Neuron (in vitro differentiated cells): ENCODE data around the gene GRID2.

Experiments
- H2AFZ ChIP-seq: one replicate; pipeline ENCODE4 v1.6.1; 2013; ENCODE audit warnings: low read depth, mild to moderate bottlenecking, inconsistent platforms, low read length, moderate library complexity
- H3K27me3 ChIP-seq: one replicate; pipeline ENCODE4 v1.6.1; 2013; ENCODE audit warnings: low read length; ENCODE audit not compliant: insufficient read depth
- H3K36me3 ChIP-seq: one replicate; pipeline ENCODE4 v1.6.1; 2013; ENCODE audit warnings: low read length; ENCODE audit not compliant: insufficient read depth
- H3K4me1 ChIP-seq: one replicate; pipeline ENCODE4 v1.6.1; 2013; ENCODE audit warnings: low read length; ENCODE audit not compliant: insufficient read depth
- H3K4me3 ChIP-seq: 2 replicates; pipeline ENCODE4 v1.5.1; 2013; ENCODE audit warnings: mild to moderate bottlenecking, low read length, moderate library complexity
- H3K9me3 ChIP-seq: one replicate; pipeline ENCODE4 v1.6.1; 2013; ENCODE audit warnings: low read length

Gene GRID2

DNA sequence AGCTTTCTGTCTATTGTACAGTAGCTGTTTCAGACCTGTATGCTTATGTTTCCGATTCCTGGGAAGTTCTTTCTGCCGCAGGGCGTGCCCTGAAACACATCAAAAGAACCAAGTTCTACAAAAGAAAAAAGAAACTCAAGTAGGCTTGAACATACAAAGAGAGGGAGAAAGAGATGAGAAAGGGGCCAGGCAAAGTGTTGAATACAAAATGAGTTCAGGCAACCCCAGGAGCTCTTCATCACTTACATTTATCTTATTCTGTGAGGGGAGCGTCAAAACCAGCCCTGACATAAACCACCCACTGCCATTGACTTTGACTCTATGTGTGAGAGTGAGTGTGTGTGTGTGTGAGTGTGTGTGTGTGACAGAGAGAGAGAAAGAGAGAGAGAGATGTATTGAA lies 1498.3 kb downstream of the GRID2 start:
- H3K4me1 ChIP-seq: peaks cover 3% of the 10 kb centered on the region
- no peaks in the 10 kb centered on the region for H3K36me3 ChIP-seq
- H2AFZ ChIP-seq: no peak overlapping the region
- no peaks in the 10 kb centered on the region for H3K9me3 ChIP-seq
- H3K27me3 ChIP-seq: peaks cover 12% of the 10 kb centered on the region
- H3K4me3 ChIP-seq: no peak overlapping the region

DNA sequence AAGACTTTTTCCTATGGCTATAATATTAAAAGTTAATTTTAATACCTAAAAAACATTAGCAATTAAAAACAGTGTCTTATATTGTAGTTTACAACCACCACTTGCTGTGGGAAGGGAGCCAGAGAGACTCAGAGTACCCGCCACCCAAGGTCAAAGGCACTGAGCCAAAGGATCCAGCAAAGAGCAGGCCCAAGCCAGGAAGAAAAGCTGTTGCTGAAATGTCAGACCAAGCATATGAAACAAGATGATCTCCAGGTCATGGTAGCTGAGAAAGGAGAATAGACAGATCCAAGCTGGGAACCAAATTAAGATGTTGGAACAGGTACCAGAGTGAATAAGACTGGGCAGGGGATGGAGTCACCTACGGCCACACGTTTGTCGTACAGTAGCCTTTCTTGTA lies 1506.0 kb downstream of the GRID2 start:
- Histone ChIP-seq H2AFZ (no peak overlapping the region), H3K27me3 (peaks cover 13% of the 10 kb centered on the region), H3K4me3 (no peak overlapping the region), H3K4me1 (no peaks in the 10 kb centered on the region), H3K36me3 (no peaks in the 10 kb centered on the region), H3K9me3 (no peaks in the 10 kb centered on the region)

DNA sequence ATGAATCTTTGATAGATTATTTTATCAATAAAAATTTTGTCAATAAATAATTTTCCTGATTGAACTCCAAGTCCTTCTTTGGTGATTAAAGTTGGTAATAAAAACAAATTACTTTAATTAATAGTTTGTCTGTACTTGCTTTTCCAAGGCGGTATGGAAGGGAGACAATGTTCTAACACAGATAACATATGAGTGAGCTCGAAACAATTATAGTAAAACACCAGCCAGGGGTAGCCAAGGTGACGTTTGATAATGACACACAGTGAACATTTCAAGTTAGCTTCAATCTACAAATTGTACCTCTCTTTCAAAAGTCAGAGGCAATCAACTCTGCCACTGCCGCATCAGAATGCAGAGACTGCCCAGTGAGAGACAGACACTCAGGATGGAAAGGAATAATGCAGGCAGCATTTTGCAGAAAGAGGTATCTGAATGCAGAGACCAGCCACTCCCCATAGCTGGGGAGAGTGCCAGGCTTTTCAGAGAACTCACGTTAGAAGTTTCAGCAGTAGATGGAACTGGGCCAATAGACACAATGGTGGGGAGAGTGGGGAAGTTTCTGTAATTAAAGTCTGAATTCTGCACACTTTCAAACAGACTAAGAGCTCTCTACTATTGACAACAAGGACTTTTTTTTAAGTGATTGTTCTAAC lies 1506.7 kb downstream of the GRID2 start:
- H2AFZ ChIP-seq: no peak overlapping the region
- peaks cover 13% of the 10 kb centered on the region for H3K27me3 ChIP-seq
- H3K4me3 ChIP-seq: no peak overlapping the region
- H3K4me1 ChIP-seq: no peaks in the 10 kb centered on the region
- no peaks in the 10 kb centered on the region for H3K9me3 ChIP-seq
- no peaks in the 10 kb centered on the region for H3K36me3 ChIP-seq

- Histone ChIP-seq H3K36me3 (no peaks in the 10 kb centered on the region), H3K9me3 (no peaks in the 10 kb centered on the region), H2AFZ (no peak overlapping the region), H3K4me3 (no peak overlapping the region), H3K27me3 (peaks cover 5% of the 10 kb centered on the region), H3K4me1 (no peaks in the 10 kb centered on the region)
Measured at GRCh38 chr4:93813092-93813491, 1509.3 kb downstream of the GRID2 start.

DNA sequence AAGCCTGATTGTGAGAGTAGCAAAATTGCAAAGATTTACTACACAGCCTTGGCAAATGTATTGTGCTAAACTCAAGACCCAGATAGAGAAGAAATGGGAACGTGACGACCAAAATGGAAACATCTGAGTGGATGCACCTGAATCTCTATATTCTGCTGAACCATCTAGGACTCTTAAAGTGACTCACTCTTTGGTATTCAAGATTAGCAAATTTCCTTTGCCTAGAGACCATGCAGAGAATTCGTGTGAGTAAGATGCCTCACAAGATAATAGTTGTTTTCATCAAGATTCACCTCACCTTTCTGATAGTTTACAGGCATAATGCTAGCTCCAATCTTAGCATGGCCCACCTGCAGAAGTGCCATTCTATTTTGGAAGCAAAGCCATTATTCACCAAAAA lies 1510.4 kb downstream of the GRID2 start:
- Histone ChIP-seq H3K9me3 (no peaks in the 10 kb centered on the region), H3K27me3 (peaks cover 3% of the 10 kb centered on the region), H3K36me3 (no peaks in the 10 kb centered on the region)

DNA sequence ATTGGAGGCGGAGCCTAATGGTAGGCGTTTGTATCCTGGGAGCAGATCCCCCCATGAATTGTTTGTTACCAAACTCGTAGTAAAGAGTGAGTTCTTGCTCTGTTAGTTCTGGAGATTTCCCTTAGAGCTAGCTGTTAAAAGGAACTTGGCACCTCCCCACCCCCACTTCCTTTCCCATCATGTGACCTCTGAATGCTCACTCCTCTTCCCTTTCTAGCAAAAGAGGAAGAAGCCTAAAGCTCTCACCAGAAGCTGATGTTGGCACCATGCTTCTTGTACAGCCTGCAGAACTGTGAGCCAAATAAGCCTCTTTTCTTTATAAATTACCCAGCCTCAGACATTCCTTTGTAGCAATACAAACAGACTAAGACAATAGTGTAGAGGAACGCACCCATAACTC lies 1511.0 kb downstream of the GRID2 start:
- H3K36me3 ChIP-seq: no peaks in the 10 kb centered on the region

More for the DNA sequence above, 1510.4 kb downstream of the GRID2 start:
- H3K4me1 ChIP-seq: no peaks in the 10 kb centered on the region
- H2AFZ ChIP-seq: no peak overlapping the region
- no peak overlapping the region for H3K4me3 ChIP-seq

More for the DNA sequence above, 1511.0 kb downstream of the GRID2 start:
- Histone ChIP-seq H3K27me3 (peaks cover 3% of the 10 kb centered on the region), H3K4me3 (no peak overlapping the region), H2AFZ (no peak overlapping the region), H3K9me3 (no peaks in the 10 kb centered on the region), H3K4me1 (no peaks in the 10 kb centered on the region)
